DND-41 (cell line): Measurements from ENCODE around the gene NFIB.

ENCODE experiments used
- ATAC-seq: fragments of 200-7000 bp; cut with Tn5 transposase; 3 replicates; pipeline ENCODE4 v1.9.1; 2021; ENCODE audit warnings: low read depth; ENCODE audit not compliant: insufficient read depth
- DNase-seq: peaks from one replicate; pipeline ENCODE4 v3.0.0-alpha.2; 2020
- H2AFZ ChIP-seq: 2 replicates; pipeline ENCODE4 v1.6.0; 2012; ENCODE audit warnings: low read depth, low read length
- H3K27ac ChIP-seq: 2 replicates; pipeline ENCODE4 v1.5.1; 2012; ENCODE audit warnings: low read length, inconsistent platforms
- H3K27me3 ChIP-seq: fragments of 200-600 bp; sonication (generic); 2 replicates; pipeline ENCODE4 v1.6.0; 2012; ENCODE audit warnings: low read length, mild to moderate bottlenecking, inconsistent platforms; ENCODE audit not compliant: insufficient read depth, poor library complexity
- H3K36me3 ChIP-seq: 2 replicates; pipeline ENCODE4 v1.5.1; 2012; ENCODE audit warnings: low read length, inconsistent platforms; ENCODE audit not compliant: insufficient read depth
- H3K4me1 ChIP-seq: 2 replicates; pipeline ENCODE4 v1.5.1; 2012; ENCODE audit warnings: mild to moderate bottlenecking, low read length; ENCODE audit not compliant: insufficient read depth
- H3K4me2 ChIP-seq: 2 replicates; pipeline ENCODE4 v1.6.0; 2012; ENCODE audit warnings: mild to moderate bottlenecking, moderate library complexity, low read length, inconsistent platforms; ENCODE audit not compliant: insufficient read depth
- H3K4me3 ChIP-seq, 2 experiments: fragments of 200-600 bp in 1 of 2; shearing (Covaris generic) in 1 of 2; 2 replicates each; pipeline ENCODE4 v1.5.1; 2012 to 2016; ENCODE audit warnings: inconsistent platforms in 2 of 2, low read length in 2 of 2, mild to moderate bottlenecking in 2 of 2, low read depth in 1 of 2, moderate library complexity in 1 of 2
- H3K79me2 ChIP-seq: 2 replicates; pipeline ENCODE4 v1.6.0; 2012; ENCODE audit warnings: low read length, inconsistent platforms; ENCODE audit not compliant: insufficient read depth
- H3K9ac ChIP-seq: 2 replicates; pipeline ENCODE4 v1.6.0; 2012; ENCODE audit warnings: low read depth, mild to moderate bottlenecking, inconsistent platforms, low read length, moderate library complexity
- H3K9me3 ChIP-seq: 2 replicates; pipeline ENCODE4 v1.5.1; 2012; ENCODE audit warnings: low read length, moderate library complexity, mild to moderate bottlenecking, inconsistent platforms; ENCODE audit not compliant: insufficient read depth, severe bottlenecking
- H4K20me1 ChIP-seq: 2 replicates; pipeline ENCODE4 v1.6.0; 2012; ENCODE audit warnings: low read length; ENCODE audit not compliant: insufficient read depth
- EZH2 ChIP-seq: IDR thresholded peaks from 3 replicates; pipeline ENCODE4 v1.6.1; 2012; ENCODE audit warnings: borderline replicate concordance, low read depth, mild to moderate bottlenecking, moderate library complexity, low read length, inconsistent platforms; ENCODE audit not compliant: severe bottlenecking
- TF ChIP-seq, protein P1 (sequence below): IDR thresholded peaks from 2 replicates; pipeline ENCODE4 v1.5.1; 2012; ENCODE audit warnings: borderline replicate concordance, low read length, moderate library complexity, mild to moderate bottlenecking; ENCODE audit not compliant: poor library complexity, severe bottlenecking; ENCODE audit errors: extremely low read depth

NFIB gene

DNA sequence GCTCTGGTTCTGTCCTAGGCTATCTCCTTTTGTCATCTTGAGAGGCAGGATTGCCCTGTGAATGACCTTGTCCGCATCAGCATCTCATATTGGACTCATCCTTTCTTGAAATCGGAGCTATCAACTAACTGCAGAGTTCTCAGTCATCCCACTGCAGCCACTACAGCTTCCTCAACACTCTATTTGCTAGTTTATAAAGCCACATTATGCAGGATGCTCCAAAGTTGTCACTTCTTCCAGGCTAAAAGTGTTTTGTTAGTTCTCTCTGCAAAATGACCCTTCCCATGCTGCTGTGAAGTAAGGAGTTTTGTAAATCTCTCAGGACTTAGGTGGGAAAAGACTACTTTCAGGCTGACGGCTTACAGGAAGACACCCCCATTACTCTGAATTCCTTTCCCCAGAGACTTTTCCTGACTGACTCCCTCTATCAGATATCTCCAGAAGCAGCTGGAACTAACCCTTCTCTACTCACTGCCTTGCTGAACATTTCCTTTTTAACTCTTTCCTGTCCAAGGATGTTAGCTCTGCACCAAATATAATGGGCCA, 257.6 kb downstream of the NFIB start:
- H3K27ac ChIP-seq, result no peak overlapping the region

DNA sequence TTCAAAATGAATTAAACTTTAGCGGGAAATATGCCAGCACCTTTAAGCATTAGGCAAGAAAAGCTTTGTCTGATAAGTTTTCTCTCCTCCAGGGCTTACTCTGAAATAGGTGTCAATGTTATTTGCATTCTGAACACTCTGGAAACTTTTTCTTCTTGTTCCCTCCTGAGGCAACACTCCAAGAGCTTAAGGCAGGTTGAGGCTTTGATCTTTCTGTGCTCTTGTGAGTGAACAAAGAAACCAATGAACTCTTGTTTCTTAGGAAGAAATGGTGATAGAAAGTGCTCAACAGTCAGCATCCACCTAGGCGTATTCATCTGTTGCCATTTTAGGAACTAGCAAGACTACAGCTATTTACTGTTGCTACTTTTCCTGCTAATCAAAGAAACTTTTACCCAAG, 259.8 kb downstream of the NFIB start:
- H3K4me3 ChIP-seq, result no peak overlapping the region
- H3K79me2 ChIP-seq, result no peaks in the 10 kb centered on the region
- H3K4me1 ChIP-seq, result no peaks in the 10 kb centered on the region
- H3K4me2 ChIP-seq, result no peak overlapping the region
- ATAC-seq, result no peak
- no peaks in the 10 kb centered on the region for H3K36me3 ChIP-seq
- H3K9ac ChIP-seq, result no peak overlapping the region
- H2AFZ ChIP-seq, result no peak overlapping the region
- no peak overlapping the region for H3K27ac ChIP-seq
- no peaks in the 10 kb centered on the region for H4K20me1 ChIP-seq
- no peak for TF ChIP-seq EZH2
- TF ChIP-seq, protein P1, sequence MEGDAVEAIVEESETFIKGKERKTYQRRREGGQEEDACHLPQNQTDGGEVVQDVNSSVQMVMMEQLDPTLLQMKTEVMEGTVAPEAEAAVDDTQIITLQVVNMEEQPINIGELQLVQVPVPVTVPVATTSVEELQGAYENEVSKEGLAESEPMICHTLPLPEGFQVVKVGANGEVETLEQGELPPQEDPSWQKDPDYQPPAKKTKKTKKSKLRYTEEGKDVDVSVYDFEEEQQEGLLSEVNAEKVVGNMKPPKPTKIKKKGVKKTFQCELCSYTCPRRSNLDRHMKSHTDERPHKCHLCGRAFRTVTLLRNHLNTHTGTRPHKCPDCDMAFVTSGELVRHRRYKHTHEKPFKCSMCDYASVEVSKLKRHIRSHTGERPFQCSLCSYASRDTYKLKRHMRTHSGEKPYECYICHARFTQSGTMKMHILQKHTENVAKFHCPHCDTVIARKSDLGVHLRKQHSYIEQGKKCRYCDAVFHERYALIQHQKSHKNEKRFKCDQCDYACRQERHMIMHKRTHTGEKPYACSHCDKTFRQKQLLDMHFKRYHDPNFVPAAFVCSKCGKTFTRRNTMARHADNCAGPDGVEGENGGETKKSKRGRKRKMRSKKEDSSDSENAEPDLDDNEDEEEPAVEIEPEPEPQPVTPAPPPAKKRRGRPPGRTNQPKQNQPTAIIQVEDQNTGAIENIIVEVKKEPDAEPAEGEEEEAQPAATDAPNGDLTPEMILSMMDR, result no peak
- no peak for DNase-seq
- no peaks in the 10 kb centered on the region for H3K27me3 ChIP-seq
- H3K9me3 ChIP-seq, result no peaks in the 10 kb centered on the region

More for the DNA sequence above, 257.6 kb downstream of the NFIB start:
- Histone ChIP-seq H3K9ac (no peak overlapping the region), H3K4me3 (no peak overlapping the region), H3K27me3 (no peaks in the 10 kb centered on the region), H4K20me1 (no peaks in the 10 kb centered on the region), H3K79me2 (no peaks in the 10 kb centered on the region), H2AFZ (no peak overlapping the region), H3K4me2 (no peak overlapping the region), H3K9me3 (no peaks in the 10 kb centered on the region), H3K4me1 (no peaks in the 10 kb centered on the region), H3K36me3 (no peaks in the 10 kb centered on the region)
- no peak for DNase-seq
- TF ChIP-seq EZH2, result no peak
- TF ChIP-seq, protein P1, result no peak
- ATAC-seq, result no peak

DNA sequence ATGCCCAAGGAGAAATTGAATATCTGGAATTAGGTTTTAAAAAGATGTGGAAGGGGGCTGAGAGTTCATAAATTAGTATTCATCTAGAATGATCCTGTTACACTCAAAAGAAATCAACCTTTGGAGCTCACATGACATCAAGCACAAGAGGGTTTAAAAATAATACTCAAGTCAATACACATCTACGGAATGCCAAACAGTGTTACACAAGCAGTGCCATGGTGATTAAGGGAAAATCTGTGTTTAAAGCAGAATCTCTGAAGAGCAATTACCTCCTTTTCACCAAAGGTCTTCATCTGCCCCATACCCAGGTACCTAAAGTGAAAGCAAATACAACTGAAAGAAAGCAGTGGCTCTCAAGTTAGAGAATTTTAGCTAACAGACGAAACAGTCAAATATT, 261.6 kb downstream of the NFIB start:
- Histone ChIP-seq H3K4me3 (no peak overlapping the region), H2AFZ (no peak overlapping the region), H3K27me3 (no peaks in the 10 kb centered on the region), H3K79me2 (no peaks in the 10 kb centered on the region), H4K20me1 (no peaks in the 10 kb centered on the region), H3K36me3 (no peaks in the 10 kb centered on the region), H3K27ac (no peak overlapping the region), H3K9me3 (no peaks in the 10 kb centered on the region), H3K4me1 (no peaks in the 10 kb centered on the region), H3K4me2 (no peak overlapping the region), H3K9ac (no peak overlapping the region)
- no peak for ATAC-seq
- TF ChIP-seq EZH2, result no peak
- TF ChIP-seq, protein P1, result no peak
- DNase-seq, result no peak

DNA sequence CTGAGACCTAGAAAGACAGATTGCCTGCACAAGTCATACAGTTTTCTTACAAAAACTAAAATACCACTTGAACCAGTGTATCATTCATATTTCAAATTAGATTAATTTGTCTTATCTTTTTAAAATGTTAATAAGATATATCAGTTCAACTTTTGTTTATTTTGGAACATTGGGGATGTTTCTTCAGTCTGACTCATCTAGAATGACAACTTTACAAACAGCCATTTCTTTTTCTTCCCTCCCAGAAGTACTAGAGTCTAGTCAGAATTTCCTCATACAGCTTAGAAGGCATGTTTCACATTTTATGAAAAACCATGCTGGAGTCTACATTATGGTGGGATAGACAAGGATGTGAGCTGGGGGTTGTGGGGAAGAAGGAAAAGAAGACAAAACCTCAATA, 262.5 kb downstream of the NFIB start:
- no peaks in the 10 kb centered on the region for H3K9me3 ChIP-seq
- no peak for TF ChIP-seq EZH2
- TF ChIP-seq, protein P1, result no peak
- no peak overlapping the region for H3K9ac ChIP-seq
- no peaks in the 10 kb centered on the region for H4K20me1 ChIP-seq
- DNase-seq, result no peak
- H3K27ac ChIP-seq, result no peak overlapping the region
- H3K36me3 ChIP-seq, result no peaks in the 10 kb centered on the region
- no peaks in the 10 kb centered on the region for H3K79me2 ChIP-seq
- no peak overlapping the region for H3K4me3 ChIP-seq
- ATAC-seq, result no peak
- no peak overlapping the region for H2AFZ ChIP-seq
- H3K4me2 ChIP-seq, result no peak overlapping the region
- H3K27me3 ChIP-seq, result no peaks in the 10 kb centered on the region
- no peaks in the 10 kb centered on the region for H3K4me1 ChIP-seq
